ENCODE measurements around the gene IFITM5.

IFITM5 gene

GRCh38 chr11:279040-279965, 20.0 kb downstream of the IFITM5 start:
- no peak for DNase-seq (ENCODE audit: low read depth)
- TF ChIP-seq, protein P1, sequence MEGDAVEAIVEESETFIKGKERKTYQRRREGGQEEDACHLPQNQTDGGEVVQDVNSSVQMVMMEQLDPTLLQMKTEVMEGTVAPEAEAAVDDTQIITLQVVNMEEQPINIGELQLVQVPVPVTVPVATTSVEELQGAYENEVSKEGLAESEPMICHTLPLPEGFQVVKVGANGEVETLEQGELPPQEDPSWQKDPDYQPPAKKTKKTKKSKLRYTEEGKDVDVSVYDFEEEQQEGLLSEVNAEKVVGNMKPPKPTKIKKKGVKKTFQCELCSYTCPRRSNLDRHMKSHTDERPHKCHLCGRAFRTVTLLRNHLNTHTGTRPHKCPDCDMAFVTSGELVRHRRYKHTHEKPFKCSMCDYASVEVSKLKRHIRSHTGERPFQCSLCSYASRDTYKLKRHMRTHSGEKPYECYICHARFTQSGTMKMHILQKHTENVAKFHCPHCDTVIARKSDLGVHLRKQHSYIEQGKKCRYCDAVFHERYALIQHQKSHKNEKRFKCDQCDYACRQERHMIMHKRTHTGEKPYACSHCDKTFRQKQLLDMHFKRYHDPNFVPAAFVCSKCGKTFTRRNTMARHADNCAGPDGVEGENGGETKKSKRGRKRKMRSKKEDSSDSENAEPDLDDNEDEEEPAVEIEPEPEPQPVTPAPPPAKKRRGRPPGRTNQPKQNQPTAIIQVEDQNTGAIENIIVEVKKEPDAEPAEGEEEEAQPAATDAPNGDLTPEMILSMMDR (IDR thresholded peaks at IDR 0.05; ENCODE audit: low read length, missing control alignments), result no peak
- no peak overlapping the region for H3K4me3 ChIP-seq (replicated peaks; ENCODE audit: low read depth, low read length)

DNA sequence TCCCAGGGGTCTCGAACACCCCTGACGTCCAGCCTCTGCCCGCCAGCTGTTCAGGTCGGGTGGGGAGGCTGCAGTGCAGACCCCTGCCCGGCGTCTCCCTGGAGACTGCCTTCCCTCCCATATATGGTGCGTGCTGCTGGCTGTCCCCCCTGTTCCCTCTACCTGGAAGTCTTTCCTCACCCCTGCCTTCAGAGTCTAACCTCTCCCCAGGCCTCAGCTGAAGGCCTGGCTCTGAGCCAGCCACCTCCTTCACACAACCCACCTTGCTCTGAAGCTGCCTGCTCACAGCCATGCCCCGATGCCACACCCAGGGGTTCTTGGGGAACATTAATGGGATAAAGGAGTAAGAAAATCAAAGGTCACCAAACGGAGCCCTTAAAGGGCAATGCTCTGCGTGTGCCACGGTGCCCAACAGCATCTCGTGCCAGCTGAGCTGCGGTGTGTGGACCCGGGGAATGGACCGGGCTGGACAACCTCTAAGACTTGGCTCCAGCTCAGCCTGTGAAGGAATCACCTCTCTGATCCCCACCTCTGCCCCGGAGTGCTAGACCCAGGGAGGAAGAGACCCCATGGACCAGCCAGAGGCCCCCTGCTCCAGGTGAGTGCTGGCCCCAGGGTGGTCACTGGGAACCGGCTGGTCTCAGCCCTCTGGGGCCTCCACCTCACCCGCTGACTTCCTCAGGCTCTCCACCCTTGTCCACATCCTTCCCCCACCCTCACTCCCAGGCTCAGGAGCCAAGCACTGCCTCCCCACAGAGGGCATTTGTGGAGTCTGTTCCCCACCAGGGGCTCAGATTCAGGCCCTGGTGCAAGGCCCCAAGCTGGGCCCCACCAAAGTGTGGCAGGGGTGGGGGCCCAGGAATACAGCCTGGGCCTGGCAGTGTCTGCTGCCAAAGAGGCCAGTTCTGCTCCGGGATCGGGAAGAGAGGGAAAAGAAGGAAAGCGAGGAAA, 21.1 kb downstream of the IFITM5 start, which contains the start of gene NLRP6:
Gene NLRP6 (plus strand): TSS at position 407 of the 951 bp plus-strand sequence. CDS start 163 bp downstream, at position 570.
- H3K4me3 ChIP-seq (replicated peaks; ENCODE audit: low read depth, low read length), result no peak within 1 kb of the TSS
- no peak for DNase-seq (ENCODE audit: low read depth)
- TF ChIP-seq, protein P1 (IDR thresholded peaks at IDR 0.05; ENCODE audit: low read length, missing control alignments), result no peak

- DNase-seq (ENCODE audit: low read depth), result no peak
- TF ChIP-seq, protein P1 (IDR thresholded peaks at IDR 0.05; ENCODE audit: low read length, missing control alignments), result no peak
- no peak overlapping the region for H3K4me3 ChIP-seq (replicated peaks; ENCODE audit: low read depth, low read length)
Observed at GRCh38 chr11:276219-276618, 23.1 kb downstream of the IFITM5 start.

GRCh38 chr11:272931-273198, 26.5 kb downstream of the IFITM5 start:
- DNase-seq (ENCODE audit: low read depth), result no peak
- H3K4me3 ChIP-seq (replicated peaks; ENCODE audit: low read depth, low read length), result no peak overlapping the region
- TF ChIP-seq, protein P1 (IDR thresholded peaks at IDR 0.05; ENCODE audit: low read length, missing control alignments), result no peak

- TF ChIP-seq, protein P1 (IDR thresholded peaks at IDR 0.05; ENCODE audit: low read length, missing control alignments), result no peak
Observed at GRCh38 chr11:272195-272930, 27.0 kb downstream of the IFITM5 start.

GRCh38 chr11:271319-271715, 28.0 kb downstream of the IFITM5 start:
- no peak for DNase-seq (ENCODE audit: low read depth)
- TF ChIP-seq, protein P1 (IDR thresholded peaks at IDR 0.05; ENCODE audit: low read length, missing control alignments), result no peak
- no peak overlapping the region for H3K4me3 ChIP-seq (replicated peaks; ENCODE audit: low read depth, low read length)

More at GRCh38 chr11:272195-272930, 27.0 kb downstream of the IFITM5 start:
- DNase-seq (ENCODE audit: low read depth), result no peak
- no peak overlapping the region for H3K4me3 ChIP-seq (replicated peaks; ENCODE audit: low read depth, low read length)
